NT2/D1 (cell line): ENCODE data around the gene LHX3.
A peak's percentile ranks its signal among the peaks of the same experiment; 100 is the strongest.

Experiments used
- DNase-seq: peaks from one replicate; pipeline ENCODE4 v3.0.0-alpha.2; 2011; ENCODE audit warnings: low read depth, low spot score
- H3K27me3 ChIP-seq: 2 replicates; pipeline ENCODE4 v1.6.0; 2011; ENCODE audit warnings: mild to moderate bottlenecking; ENCODE audit not compliant: insufficient read length, insufficient read depth
- H3K36me3 ChIP-seq: 2 replicates; pipeline ENCODE4 v1.6.1; 2011; ENCODE audit warnings: mild to moderate bottlenecking, low read length, mixed read lengths; ENCODE audit not compliant: insufficient read depth, insufficient read length
- H3K4me1 ChIP-seq: 2 replicates; pipeline ENCODE4 v1.5.1; 2011; ENCODE audit not compliant: insufficient read depth, insufficient read length
- H3K4me3 ChIP-seq: 2 replicates; pipeline ENCODE4 v1.5.1; 2011; ENCODE audit warnings: low read depth; ENCODE audit not compliant: insufficient read length
- H3K9ac ChIP-seq: 2 replicates; pipeline ENCODE4 v1.6.0; 2011; ENCODE audit warnings: low read depth; ENCODE audit not compliant: insufficient read length
- H3K9me3 ChIP-seq: 2 replicates; pipeline ENCODE4 v1.5.1; 2011; ENCODE audit warnings: mild to moderate bottlenecking, low read length; ENCODE audit not compliant: insufficient read depth
- SUZ12 ChIP-seq: IDR thresholded peaks from 2 replicates; pipeline ENCODE4 v1.6.1; 2011; ENCODE audit not compliant: insufficient read length, insufficient read depth; ENCODE audit errors: extremely low read depth
- YY1 ChIP-seq: IDR thresholded peaks from 2 replicates; pipeline ENCODE4 v1.6.1; 2011; ENCODE audit not compliant: insufficient read length, insufficient read depth
- ZNF274 ChIP-seq: IDR thresholded peaks from 2 replicates; pipeline ENCODE4 v1.6.1; 2011; ENCODE audit warnings: mild to moderate bottlenecking, low read depth, low read length

The LHX3 gene

GRCh38 chr9:136147890-136148714 is 56.8 kb downstream of the LHX3 start:
- Histone ChIP-seq H3K4me1 (peaks cover 53% of the 10 kb centered on the region), H3K4me3 (peak overlapping the region; percentile 6), H3K9me3 (no peaks in the 10 kb centered on the region), H3K9ac (peak overlapping the region; percentile 53), H3K36me3 (no peaks in the 10 kb centered on the region), H3K27me3 (peaks cover 2% of the 10 kb centered on the region)
- TF ChIP-seq YY1 (no peak), ZNF274 (no peak), SUZ12 (no peak)
- DNase-seq, result no peak

DNA sequence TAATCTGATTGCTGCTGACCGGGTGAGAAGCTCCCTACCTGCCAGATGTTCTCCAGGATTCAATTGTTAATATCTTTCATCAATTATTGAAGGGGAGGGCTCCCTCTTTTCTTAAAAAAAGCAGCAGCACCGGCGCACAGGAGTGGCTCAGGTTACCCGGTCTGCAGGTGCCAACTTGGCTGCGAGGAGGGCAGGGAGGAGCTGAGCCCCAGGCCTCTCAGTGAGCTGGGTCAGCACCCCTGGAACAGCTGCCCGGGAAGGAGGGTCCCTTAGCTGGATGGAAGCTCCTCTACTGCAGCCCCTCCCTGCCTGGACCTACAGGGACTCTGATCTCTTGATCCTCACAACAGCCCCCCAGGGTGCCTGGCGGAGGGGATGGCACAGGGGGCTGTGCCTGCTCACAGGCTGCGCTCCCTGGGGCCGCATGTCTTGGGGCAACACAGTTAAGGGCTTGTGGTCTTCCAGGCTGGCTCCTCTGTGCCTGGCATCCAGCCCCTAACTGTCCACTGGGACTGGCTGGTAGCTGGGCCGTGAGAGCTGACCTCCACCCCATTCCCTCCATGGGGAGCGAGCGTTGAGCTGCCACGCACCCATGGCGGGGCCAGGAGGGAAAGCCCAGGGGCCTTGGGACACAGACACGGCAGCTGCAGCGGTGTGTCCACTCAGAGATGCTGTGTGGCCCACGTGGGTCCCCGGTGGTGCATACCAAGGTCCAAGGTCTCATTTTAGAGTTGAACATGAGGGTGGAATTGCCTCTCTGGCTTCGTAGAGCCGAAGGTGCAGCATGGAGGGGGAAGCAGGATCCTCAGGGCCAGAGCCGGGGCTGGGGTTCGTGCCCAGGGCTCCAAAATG is 57.7 kb downstream of the LHX3 start:
- no peak for DNase-seq
- H3K9ac ChIP-seq, result no peak overlapping the region
- H3K4me1 ChIP-seq, result peaks cover 52% of the 10 kb centered on the region
- peaks cover 2% of the 10 kb centered on the region for H3K27me3 ChIP-seq
- no peaks in the 10 kb centered on the region for H3K36me3 ChIP-seq
- no peak for TF ChIP-seq ZNF274
- no peak for TF ChIP-seq YY1
- no peaks in the 10 kb centered on the region for H3K9me3 ChIP-seq
- no peak overlapping the region for H3K4me3 ChIP-seq
